ENCODE measurements around the gene MACF1. TPM values are rescaled to one million over a fixed set of nuclear protein-coding genes. Genes with fewer than 3 reads are reported as not detected.

The MACF1 gene
- total RNA-seq, 1 experiment from 2014 or later = 190 TPM

DNA sequence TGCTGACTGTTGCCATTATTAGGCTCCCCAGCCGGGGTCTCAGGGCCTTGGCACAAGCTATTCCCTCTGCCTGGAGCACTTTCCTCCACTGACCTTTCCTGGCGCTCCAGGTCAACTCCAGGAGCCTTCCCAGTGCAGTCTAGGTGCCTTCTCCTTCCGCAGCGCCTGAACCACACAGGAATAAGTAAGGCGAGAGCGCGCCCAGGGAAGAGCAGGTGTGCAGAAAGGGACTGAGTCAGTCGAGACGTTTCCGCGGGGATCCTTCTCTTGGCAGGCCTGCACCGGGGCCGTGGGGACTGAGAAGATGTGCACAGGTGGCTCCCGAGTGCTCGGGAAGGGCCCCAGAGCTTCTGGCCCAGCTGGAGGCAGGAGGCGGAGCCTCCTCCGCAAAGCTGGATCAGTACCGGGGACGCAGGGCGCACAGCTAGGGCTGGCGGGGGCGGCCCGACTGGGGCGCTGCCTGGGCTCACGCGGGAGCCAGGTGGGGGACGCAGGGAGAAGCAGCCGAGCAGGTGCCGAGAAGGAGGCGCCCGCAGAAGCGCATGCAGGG is 286.2 kb downstream of the MACF1 start:
- H3K56ac ChIP-seq (ENCODE audit: insufficient read length, low read depth, low read length) = no peak overlapping the region
- no peak overlapping the region for H2BK120ac ChIP-seq (ENCODE audit: low read depth, low read length, poor library complexity, severe bottlenecking)
- peak overlapping the region; percentile 63 for H3K4me2 ChIP-seq (ENCODE audit: insufficient read depth, insufficient read length, low read length)
- peaks cover 12% of the 10 kb centered on the region for H3K23me2 ChIP-seq (ENCODE audit: insufficient read length, low read depth, low read length, poor library complexity, severe bottlenecking)
- no peak overlapping the region for H3T11ph ChIP-seq (ENCODE audit: low read length)
- no peak overlapping the region for H3K27ac ChIP-seq (ENCODE audit: insufficient read length, low read depth, low read length)
- H3K23ac ChIP-seq (ENCODE audit: insufficient read length, low read depth, low read length) = no peak overlapping the region
- Mint-ChIP-seq H3K27ac (no peak overlapping the region), H3K9me3 (no peaks in the 10 kb centered on the region), H3K27me3 (ENCODE audit: low read depth) (peaks cover 53% of the 10 kb centered on the region), H3K4me1 (peaks cover 5% of the 10 kb centered on the region in 2 experiments), H3K4me3 (peak overlapping the region; percentile 63 to 80), H3K36me3 (ENCODE audit: insufficient read depth in 1 of 3, low read depth in 3 of 3) (peaks cover 5 to 19% (median 11%) of the 10 kb centered on the region in 3 experiments; a peak in 6 of 7 replicates)
- peak; percentile 52 for DNase-seq
- H3K9me3 ChIP-seq (ENCODE audit: control insufficient read depth, low read depth, low read length) = no peaks in the 10 kb centered on the region
- H4K91ac ChIP-seq (ENCODE audit: insufficient read length, low read depth, low read length) = no peak overlapping the region
- WGBS (ENCODE audit: extremely low coverage, insufficient read length, low lambda C conversion rate) = no CpG with 5 or more reads among the region's 32 CpGs
- H3K4me1 ChIP-seq (ENCODE audit: insufficient read depth, low read length) = no peaks in the 10 kb centered on the region
- no peak overlapping the region for H2BK12ac ChIP-seq (ENCODE audit: insufficient read length, low read depth, low read length)
- H3K9ac ChIP-seq (ENCODE audit: extremely low read depth, insufficient read length, low read length) = no peak overlapping the region
- TF ChIP-seq, protein P1, sequence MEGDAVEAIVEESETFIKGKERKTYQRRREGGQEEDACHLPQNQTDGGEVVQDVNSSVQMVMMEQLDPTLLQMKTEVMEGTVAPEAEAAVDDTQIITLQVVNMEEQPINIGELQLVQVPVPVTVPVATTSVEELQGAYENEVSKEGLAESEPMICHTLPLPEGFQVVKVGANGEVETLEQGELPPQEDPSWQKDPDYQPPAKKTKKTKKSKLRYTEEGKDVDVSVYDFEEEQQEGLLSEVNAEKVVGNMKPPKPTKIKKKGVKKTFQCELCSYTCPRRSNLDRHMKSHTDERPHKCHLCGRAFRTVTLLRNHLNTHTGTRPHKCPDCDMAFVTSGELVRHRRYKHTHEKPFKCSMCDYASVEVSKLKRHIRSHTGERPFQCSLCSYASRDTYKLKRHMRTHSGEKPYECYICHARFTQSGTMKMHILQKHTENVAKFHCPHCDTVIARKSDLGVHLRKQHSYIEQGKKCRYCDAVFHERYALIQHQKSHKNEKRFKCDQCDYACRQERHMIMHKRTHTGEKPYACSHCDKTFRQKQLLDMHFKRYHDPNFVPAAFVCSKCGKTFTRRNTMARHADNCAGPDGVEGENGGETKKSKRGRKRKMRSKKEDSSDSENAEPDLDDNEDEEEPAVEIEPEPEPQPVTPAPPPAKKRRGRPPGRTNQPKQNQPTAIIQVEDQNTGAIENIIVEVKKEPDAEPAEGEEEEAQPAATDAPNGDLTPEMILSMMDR (conservative IDR thresholded peaks at IDR 0.05) = no peak
- H4K20me1 ChIP-seq (ENCODE audit: control insufficient read depth, insufficient read depth, insufficient read length) = no peaks in the 10 kb centered on the region
- no peaks in the 10 kb centered on the region for H3K79me2 ChIP-seq (ENCODE audit: insufficient read depth, low read length)
- H3K79me1 ChIP-seq (ENCODE audit: insufficient read depth, low read depth, low read length, poor library complexity, severe bottlenecking) = no peaks in the 10 kb centered on the region
- no peak overlapping the region; the same call in 1 of the 2 replicates for H3K14ac ChIP-seq (ENCODE audit: insufficient read depth, low read length)
- H3K27me3 ChIP-seq (ENCODE audit: insufficient read depth, low read length) = peaks cover 24% of the 10 kb centered on the region; the same call in 1 of the 2 replicates
- H2BK20ac ChIP-seq (ENCODE audit: low read depth, low read length, poor library complexity, severe bottlenecking) = no peak overlapping the region
- no peak overlapping the region for H4K8ac ChIP-seq (replicated peaks; ENCODE audit: insufficient read length, low read depth, low read length)
- no peak overlapping the region for H2BK15ac ChIP-seq (ENCODE audit: low read depth, low read length)
- H2BK5ac ChIP-seq (ENCODE audit: insufficient read length, low read length) = no peak overlapping the region
- H4K5ac ChIP-seq (ENCODE audit: insufficient read length, low read depth, low read length) = no peak overlapping the region
- no peak overlapping the region for H3K18ac ChIP-seq (ENCODE audit: insufficient read length, low read depth, low read length)
- no peak overlapping the region for H3K4ac ChIP-seq (ENCODE audit: low read depth, low read length)
- H2AFZ ChIP-seq (ENCODE audit: low read length) = no peak overlapping the region
- no peak overlapping the region for H2AK5ac ChIP-seq (ENCODE audit: insufficient read length, low read length)
